Spleen (tissue), 7 donors: ENCODE data around the gene GLIPR1L2.

Experiments
- CTCF ChIP-seq, 11 experiments: fragments of 200-600 bp in 7 of 11; fragments of 450-650 bp in 4 of 11; sonication (generic) in 4 of 11; IDR thresholded peaks in 8 of 11; conservative IDR thresholded peaks in 3 of 11; 1 replicate in 7 of 11; 2 replicates in 4 of 11; pipeline versions ENCODE4 v1.4.0 to v1.8.0; 2016 to 2021; ENCODE audit warnings: antibody characterized with exemption in 11 of 11, inconsistent platforms in 4 of 11, mild to moderate bottlenecking in 1 of 11
- POLR2AphosphoS5 ChIP-seq, 3 donors: sonication (generic); formaldehyde crosslinking; IDR thresholded peaks; one replicate each; pipeline ENCODE4 v1.5.1; 2017; ENCODE audit warnings: antibody characterized with exemption in 3 of 3
- donor health status: DM: no; HTN: no; CAD: no; lungs with moderate emphysema.
- donor health status: DM: no; HTN: no; CAD: no.
- donor health status: DM: no; HTN: no; CAD: no.

- TF ChIP-seq CTCF (IDR thresholded peaks at IDR 0.05 in 8 of 11, conservative IDR thresholded peaks at IDR 0.05 in 3 of 11), result no peak
- TF ChIP-seq POLR2AphosphoS5 (IDR thresholded peaks at IDR 0.05), result no peak
Measured at GRCh38 chr12:75350413-75350812, 40.5 kb upstream of the GLIPR1L2 start.
